Activated CD4-positive, alpha-beta T cell treated with anti-CD3 and anti-CD28 coated beads, Interleukin-2, amount 50 U/mL, for 4 hours (primary cell): ENCODE measurements around the gene GRAP.
"Not testable (repeated sequence)": the region's sequence is repeated elsewhere in the genome, so short reads cannot be mapped to it uniquely, and the experiment has no call there.

Experiments used
- DNase-seq, 2 experiments: peaks; one replicate each; pipeline ENCODE4 v3.0.0-alpha.2; 2020

The GRAP gene

GRCh38 chr17:19046782-19047375, at the start of gene GRAP:
GRAP (minus strand) TSS chr17:19046957; CDS start chr17:19046926, 31 bp downstream.
- not testable (repeated sequence) for DNase-seq

GRCh38 chr17:19093684-19094438, 47.1 kb upstream of the GRAP start:
- DNase-seq: not testable (repeated sequence)

DNA sequence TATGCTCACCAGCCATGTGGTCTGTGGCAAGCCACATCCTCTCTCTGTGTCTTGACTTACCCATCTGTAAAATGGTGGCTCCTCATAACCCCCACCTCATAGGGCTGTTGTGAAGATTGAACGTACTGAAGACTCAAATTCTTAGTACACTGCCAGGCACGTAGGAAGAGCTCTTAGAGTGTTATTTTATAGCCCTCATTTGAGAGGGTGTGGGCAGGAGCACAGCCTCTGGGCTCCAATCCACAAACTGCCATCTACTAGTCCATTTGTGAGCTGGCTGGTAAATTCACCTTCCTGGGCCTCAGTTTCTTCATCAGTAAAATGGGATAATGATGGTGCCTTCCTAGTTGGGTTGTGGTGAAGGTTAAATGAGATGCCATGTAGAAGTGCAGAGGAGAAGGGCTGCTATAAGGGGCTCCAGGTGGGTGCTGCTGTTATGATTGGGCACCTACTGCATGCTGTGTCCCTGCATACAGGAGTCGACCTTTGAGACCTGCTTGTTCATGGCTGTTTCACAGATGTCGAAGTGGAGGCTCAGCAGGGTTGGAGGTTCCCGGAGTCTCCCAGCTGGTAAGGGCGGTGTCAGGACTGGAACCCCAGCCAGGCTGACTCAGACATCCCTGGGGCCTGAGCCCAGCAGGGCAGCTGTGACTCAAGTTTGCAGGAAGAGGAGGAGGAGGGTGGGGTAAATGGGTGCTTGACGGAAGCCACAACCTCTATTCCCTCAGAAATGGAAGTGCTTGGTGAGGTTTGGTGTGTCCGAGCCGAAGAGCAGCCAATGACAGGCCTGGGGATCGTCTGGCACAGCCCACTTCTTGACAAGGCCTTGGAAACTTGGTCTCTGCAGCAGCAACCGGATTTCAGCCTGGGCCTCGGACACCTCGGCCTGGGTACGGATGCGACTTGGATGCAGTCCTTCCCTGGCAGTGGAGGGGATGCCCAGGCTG, 46.3 kb upstream of the GRAP start:
- not testable (repeated sequence) for DNase-seq

GRCh38 chr17:19090058-19090772, 43.5 kb upstream of the GRAP start:
- DNase-seq: not testable (repeated sequence)

DNA sequence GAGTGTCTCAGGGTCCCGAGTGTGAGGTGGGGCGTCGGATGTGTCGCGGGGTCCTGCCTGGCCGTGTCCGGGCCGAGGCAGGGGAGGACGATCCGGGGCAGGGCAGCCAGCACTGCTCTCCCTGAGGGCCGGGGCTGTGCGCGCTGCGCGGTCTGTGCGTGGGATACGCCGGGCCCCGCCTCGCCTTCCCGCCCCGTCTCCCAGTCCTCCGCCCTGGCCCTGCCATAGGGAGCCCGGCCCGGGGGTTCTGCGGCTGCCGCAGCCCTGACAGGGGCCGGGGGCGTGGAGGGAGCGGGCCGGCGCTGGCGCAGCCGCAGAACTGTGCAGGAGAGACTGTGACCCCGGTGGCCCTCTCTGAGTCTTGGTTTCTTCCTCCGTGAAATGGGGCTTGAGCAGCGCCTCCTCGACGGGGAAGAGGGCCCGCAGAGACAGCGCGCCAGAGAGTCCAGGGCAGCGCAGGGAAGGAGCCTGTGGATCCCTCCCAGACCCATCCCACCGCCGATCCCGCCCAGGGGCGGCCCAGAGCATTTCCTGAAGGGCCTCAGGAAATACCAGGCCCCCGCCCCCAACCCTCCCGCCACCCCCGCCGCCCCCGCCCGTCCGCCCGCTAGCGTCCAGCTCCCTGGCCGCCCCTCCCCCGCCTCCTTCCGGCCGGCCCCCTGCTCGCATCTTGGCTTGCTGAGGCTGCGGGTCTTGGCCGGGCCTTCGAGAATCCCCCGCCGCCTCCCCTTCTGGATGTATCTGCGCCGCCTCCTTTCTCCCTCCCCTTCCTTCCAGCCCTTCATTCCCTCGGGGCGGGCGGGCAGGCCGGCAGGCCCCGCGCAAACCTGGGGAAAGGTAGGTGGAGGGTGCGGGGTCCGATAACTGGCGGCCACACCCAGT, 42.3 kb upstream of the GRAP start:
- not testable (repeated sequence) for DNase-seq

GRCh38 chr17:19077386-19077785, 30.6 kb upstream of the GRAP start:
- DNase-seq: not testable (repeated sequence)

DNA sequence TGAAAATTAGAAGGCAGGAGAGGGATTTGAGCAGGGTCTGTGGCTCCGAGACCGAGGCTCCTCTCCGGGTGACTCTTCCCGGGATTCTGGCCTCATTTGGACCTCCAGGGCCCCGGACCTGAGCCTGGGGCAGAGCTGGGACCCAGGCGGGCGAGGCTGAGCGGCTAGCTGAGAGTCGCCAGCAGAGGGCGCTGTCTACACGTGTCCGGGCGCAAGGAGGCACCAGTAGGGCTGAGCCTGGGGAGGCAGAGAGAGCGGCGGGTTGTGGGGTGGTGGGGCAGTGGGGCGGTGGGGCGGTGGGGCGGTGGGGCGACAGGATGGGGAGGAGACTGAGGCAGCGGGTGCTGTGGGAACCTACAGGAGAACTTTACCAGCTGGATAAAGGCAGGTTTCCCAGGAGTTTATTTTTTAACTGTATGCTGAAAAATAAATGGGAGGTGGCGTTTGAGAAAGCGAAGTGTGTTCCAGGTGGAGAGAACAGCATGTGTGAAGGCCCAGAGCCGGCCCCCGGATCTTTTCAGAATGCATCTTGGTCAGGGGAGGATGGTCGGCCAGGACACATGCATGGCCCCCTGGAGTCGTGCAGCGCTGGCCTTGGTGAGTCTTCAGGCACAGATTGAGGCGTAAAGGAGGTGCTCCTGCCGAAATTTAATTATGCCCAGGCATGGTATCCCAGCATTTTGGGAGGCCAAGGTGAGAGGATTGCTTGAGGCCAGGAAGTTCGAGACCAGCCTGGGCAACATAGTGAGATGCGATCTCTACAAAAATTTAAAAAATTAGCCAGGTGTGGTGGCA, 29.8 kb upstream of the GRAP start:
- peak; percentile 1 to 12 for DNase-seq

DNA sequence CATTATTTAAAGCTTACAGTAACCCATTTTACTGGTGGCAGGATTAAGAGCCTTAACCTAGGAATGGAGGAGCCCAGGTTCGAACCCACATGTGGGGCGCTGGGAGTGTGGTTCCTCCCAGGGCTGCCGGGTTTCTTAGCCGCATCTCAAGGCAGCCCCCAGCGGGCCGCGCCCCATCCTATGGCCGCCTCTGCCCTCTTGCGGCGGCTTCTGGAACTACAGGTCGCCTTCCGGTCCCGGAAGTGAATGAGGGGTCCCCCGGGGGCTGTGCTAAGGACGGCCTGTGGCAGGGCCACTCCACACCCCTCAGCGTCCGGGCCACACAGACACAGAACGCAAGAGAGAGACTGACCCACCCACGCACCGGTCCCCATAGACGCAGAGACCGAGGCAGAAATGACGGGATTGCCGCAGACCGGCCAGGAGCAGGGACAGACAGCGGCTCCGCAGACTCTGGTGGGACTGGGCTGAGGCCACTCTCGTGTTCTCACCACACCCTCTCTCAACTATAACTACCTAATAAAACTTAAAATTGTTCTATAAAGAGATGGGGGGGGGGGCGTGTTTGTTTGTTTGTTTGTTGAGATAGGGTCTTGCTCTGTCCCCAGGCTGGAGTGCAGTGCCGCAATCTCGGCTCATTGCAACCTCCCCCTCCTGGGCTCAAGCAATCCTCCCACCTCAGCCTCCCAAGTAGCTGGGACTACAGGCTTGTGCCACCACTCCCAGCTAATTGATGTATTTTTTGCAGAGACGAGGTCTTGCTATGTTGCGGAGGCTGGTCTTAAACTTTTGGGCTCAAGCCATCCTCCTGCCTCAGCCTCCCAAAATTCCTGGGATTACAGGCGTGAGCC, 23.8 kb upstream of the GRAP start:
- not testable (repeated sequence) for DNase-seq

- not testable (repeated sequence) for DNase-seq
Observed at GRCh38 chr17:19064378-19064777, 17.6 kb upstream of the GRAP start.

DNA sequence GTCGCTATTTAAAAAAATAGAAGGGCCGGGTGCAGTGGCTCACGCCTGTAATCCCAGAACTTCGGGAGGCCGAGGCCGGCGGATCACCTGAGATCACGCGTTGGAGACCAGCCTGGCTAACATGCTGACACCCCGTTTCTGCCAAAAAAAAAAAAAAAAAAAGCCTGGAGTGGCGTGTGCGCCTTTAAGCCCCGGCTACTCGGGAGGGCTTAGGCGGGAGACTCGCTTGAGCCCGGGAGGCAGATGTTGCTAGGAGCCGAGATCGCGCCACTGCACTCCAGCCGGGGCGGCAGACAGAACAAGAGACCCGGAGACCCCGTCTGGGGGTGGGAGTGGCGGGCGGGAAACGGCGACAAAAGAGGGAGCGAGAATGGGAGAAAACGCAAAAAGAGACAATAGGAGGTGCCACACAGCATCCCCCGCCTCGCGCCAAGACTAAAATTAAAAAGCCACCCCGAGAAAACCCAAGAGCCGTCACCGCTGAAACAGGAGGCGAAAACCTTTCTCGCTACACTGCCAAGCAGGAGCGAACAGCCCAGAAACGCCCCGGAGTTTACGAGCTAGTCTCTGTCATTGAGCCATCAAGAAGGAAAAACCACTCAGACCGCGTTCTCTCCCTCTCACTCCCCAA, 16.7 kb upstream of the GRAP start:
- peak; percentile 87 to 89 for DNase-seq

DNA sequence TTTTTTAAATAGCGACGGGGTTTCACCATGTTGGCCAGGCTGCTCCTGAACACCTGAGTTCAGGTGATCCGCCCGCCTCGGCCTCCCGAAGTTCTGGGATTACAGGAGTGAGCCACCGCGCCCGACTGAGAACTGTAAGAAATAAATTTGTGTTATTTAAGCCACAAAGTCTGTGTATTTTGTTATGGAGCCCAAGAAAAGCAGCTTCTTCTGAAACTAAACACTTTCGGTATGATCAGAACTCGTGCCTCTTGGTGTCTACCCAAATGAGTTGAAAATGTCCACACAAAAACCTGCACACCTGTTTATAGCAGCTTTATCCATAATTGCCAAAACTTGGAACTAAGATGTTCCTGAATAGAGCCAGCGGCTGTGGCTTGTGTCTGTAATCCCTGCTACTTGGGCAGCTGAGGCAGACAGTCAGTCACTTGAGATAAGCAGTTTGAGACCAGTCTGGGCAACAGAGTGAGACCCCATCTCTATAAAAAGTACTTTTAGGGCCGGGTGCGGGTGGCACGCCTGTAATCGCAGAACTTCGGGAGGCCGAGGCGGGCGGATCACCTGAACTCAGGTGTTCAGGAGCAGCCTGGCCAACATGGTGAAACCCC, 16.1 kb upstream of the GRAP start:
- not testable (repeated sequence) for DNase-seq

DNA sequence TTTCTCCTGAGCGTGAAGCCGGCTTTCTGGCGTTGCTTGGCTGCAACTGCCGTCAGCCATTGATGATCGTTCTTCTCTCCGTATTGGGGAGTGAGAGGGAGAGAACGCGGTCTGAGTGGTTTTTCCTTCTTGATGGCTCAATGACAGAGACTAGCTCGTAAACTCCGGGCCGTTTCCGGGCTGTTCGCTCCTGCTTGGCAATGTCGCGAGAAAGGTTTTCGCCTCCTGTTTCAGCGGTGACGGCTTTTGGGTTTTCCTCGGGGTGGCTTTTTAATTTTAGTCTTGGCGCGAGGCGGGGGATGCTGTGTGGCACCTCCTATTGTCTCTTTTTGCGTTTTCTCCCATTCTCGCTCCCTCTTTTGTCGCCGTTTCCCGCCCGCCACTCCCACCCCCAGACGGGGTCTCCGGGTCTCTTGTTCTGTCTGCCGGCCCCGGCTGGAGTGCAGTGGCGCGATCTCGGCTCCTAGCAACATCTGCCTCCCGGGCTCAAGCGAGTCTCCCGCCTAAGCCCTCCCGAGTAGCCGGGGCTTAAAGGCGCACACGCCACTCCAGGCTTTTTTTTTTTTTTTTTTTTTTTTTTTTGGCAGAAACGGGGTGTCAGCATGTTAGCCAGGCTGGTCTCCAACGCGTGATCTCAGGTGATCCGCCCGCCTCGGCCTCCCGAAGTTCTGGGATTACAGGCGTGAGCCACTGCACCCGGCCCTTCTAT, 15.4 kb upstream of the GRAP start:
- not testable (repeated sequence) for DNase-seq

DNA sequence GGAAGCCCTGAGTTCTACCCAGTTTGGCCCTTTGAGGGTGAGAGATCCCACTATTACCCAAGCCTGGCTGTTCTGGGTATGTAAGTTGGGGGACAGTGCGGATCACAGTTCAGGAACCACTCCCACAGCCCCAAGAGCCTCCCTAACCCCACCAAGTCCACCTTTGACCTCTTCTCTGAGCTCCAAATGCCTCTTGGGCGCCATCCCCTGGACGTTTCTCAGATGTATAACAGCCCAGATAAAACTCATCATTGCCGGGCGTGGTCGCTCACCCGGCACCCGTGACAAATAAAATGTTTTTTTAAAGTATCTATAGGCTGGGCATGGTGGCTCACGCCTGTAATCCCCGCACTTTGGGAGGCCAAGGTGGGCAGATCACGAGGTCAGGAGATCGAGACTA, 8.7 kb upstream of the GRAP start:
- DNase-seq: not testable (repeated sequence)

DNA sequence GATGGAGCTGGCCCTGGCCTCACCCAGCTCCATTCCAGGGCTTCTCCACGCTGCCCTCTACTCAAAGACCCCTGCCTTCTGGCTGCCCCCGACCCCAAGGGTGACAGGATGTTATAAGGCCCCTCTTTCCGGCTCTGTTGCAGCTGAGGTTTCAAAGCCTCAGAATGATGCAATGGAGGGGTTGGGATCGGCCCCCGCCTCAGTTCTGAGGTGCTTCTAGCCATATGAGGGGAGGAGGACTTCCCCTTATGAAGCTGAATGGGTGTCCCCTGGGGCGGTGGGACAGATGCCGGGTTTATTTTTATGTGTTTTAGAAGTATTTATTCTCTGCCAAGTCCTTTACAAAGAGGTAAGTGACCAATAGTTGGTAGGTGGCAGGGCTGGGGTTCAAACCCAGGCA, 2.1 kb upstream of the GRAP start:
- DNase-seq: not testable (repeated sequence)

DNA sequence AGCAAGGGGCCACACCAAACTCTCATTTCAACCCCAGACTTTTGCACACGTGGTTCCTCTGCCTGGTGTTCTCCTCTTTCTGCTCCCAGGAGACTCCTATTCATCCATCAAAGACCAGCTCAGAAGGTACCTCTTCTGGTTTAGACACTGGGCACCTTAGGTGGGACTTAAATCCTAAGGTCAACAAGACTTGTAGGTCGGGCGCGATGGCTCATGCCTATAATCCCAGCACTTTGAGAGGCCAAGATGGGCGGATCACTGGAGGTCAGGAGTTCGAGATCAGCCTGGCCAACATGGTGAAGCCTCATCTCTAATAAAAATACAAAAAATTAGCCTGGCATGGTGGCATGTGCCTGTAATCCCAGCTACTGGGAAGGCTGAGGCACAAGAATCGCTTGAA, 753 bp upstream of the GRAP start:
- not testable (repeated sequence) for DNase-seq

- not testable (repeated sequence) for DNase-seq
Observed at GRCh38 chr17:19044643-19045042, 2.1 kb downstream of the GRAP start.

DNA sequence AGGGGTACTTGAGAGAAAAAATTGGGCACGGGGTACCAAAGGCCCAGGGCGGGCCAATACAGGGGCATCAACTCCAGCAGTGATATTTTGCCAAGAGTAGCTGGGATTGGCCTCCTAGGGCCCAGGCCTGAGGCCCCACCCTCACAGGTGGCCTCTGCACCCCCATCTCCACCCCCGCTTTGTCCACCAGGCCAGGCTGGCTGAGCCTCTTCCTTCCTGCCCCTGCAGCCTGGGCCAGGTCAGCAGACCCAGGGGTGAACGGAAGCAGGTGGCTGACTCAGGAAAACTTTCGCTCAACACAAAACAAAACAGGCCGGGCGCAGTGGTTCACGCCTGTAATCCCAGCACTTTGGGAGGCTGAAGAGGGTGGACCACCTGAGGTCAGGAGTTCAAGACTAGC, 3.7 kb downstream of the GRAP start:
- not testable (repeated sequence) for DNase-seq

DNA sequence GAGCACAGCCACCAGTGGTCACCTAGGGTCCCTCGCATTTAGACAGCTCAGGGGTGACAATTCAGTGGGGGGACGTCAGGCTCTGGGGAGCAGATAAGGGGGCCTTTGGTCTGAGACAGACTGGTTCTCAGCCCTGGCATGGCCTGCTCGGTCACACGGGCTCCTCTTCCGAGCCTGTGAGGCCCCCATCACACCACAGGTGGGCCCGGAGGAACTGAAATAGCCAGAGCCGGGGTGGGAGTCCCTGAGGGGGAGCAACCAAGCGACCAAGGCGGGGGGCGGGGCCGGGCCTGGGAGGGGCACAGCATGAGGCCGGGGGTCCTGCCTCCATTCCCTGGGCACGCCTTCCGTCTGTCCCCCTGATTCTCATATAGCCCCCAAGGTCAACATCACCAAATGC, 4.4 kb downstream of the GRAP start:
- not testable (repeated sequence) for DNase-seq
